ENCODE results near the gene ARHGAP15. TPM values are rescaled to one million over a fixed set of nuclear protein-coding genes. Genes with fewer than 3 reads are reported as not detected.

ARHGAP15 gene
- total and polyA plus RNA-seq, 8 donors = 0.69 to 5.2 (median 1.5) TPM

- DNase-seq (no peak), ATAC-seq (no peak), FAIRE-seq (no peak)
- no peaks in the 10 kb centered on the region for H3K27me3 ChIP-seq
- TF ChIP-seq, protein P1, sequence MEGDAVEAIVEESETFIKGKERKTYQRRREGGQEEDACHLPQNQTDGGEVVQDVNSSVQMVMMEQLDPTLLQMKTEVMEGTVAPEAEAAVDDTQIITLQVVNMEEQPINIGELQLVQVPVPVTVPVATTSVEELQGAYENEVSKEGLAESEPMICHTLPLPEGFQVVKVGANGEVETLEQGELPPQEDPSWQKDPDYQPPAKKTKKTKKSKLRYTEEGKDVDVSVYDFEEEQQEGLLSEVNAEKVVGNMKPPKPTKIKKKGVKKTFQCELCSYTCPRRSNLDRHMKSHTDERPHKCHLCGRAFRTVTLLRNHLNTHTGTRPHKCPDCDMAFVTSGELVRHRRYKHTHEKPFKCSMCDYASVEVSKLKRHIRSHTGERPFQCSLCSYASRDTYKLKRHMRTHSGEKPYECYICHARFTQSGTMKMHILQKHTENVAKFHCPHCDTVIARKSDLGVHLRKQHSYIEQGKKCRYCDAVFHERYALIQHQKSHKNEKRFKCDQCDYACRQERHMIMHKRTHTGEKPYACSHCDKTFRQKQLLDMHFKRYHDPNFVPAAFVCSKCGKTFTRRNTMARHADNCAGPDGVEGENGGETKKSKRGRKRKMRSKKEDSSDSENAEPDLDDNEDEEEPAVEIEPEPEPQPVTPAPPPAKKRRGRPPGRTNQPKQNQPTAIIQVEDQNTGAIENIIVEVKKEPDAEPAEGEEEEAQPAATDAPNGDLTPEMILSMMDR (IDR thresholded peaks at IDR 0.05) = no peak
- H3K9me3 ChIP-seq = no peaks in the 10 kb centered on the region
- H3K4me3 ChIP-seq = no peak overlapping the region
- no peaks in the 10 kb centered on the region for H3K4me1 ChIP-seq
- no peaks in the 10 kb centered on the region for H3K36me3 ChIP-seq
- no peak overlapping the region for H3K27ac ChIP-seq
- 82% methylated on average over 5 of the region's 5 CpGs for WGBS, 2 donors
- intact Hi-C loops (cut with DNase I) = no loop called here
These were observed 511.6 kb downstream of the ARHGAP15 start for GRCh38 chr2:143640826-143641225.

GRCh38 chr2:143645921-143646645 is 516.9 kb downstream of the ARHGAP15 start:
- FAIRE-seq (no peak), DNase-seq (no peak), ATAC-seq (no peak)
- no peaks in the 10 kb centered on the region for H3K9me3 ChIP-seq
- TF ChIP-seq, protein P1 (IDR thresholded peaks at IDR 0.05) = no peak
- no peaks in the 10 kb centered on the region for H3K36me3 ChIP-seq
- H3K4me3 ChIP-seq = no peak overlapping the region
- intact Hi-C loops (cut with DNase I) = no loop called here
- no peak overlapping the region for H3K27ac ChIP-seq
- H3K4me1 ChIP-seq = no peaks in the 10 kb centered on the region
- WGBS, 2 donors = 73 to 84% methylated on average over 5 of the region's 5 CpGs
- H3K27me3 ChIP-seq = no peaks in the 10 kb centered on the region

GRCh38 chr2:143649226-143649740 is 520.1 kb downstream of the ARHGAP15 start:
- 83 to 86% methylated on average over 4 of the region's 4 CpGs for WGBS, 2 donors
- ATAC-seq (no peak), FAIRE-seq (no peak), DNase-seq (no peak)
- intact Hi-C loops (cut with DNase I) = no loop called here
- Histone ChIP-seq H3K27me3 (no peaks in the 10 kb centered on the region), H3K27ac (no peak overlapping the region), H3K9me3 (no peaks in the 10 kb centered on the region), H3K36me3 (no peaks in the 10 kb centered on the region), H3K4me1 (no peaks in the 10 kb centered on the region), H3K4me3 (no peak overlapping the region)
- TF ChIP-seq, protein P1 (IDR thresholded peaks at IDR 0.05) = no peak

DNA sequence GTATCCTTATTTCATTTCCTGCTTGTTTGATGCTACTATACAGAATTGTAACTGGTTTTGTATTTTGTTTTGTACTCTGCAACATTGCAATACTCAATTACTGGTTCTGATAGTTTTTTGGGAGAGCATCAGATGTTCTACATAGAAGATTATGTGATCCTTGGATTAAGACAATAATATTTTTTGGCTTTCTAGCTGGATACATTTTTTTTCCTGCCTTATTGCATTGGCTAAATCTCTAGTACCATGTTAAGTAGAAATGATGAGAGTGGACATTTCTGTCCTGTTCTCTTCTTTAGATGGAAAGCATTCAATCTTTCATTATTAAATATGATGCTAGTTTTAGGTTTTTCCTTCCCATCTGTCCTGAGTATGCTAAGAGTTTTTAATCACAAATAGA is 523.5 kb downstream of the ARHGAP15 start:
- no peaks in the 10 kb centered on the region for H3K9me3 ChIP-seq
- H3K27ac ChIP-seq = no peak overlapping the region
- TF ChIP-seq, protein P1 (IDR thresholded peaks at IDR 0.05) = no peak
- no peaks in the 10 kb centered on the region for H3K4me1 ChIP-seq
- no peak overlapping the region for H3K4me3 ChIP-seq
- H3K27me3 ChIP-seq = no peaks in the 10 kb centered on the region
- FAIRE-seq = no peak
- no peaks in the 10 kb centered on the region for H3K36me3 ChIP-seq
- ATAC-seq = no peak
- DNase-seq = no peak
- intact Hi-C loops (cut with DNase I) = no loop called here

DNA sequence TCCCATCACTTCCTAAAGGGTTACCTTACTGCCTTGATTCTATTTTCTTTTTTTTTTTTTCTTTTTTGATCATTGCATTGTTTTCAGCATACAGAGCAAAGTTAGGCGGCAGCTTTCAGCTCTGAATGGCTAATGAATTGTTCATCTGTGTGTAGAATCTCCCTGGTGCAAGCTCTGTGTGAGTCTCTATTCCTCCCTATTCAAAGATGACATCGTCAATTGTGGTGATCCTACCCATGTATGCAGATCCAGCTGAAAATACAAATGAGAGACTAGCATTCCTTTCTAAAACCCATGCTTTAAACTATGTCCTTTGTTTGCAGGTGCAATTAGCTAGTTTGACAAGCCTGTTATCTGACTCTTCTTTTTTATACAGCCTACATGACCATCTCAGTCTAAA is 539.0 kb downstream of the ARHGAP15 start:
- DNase-seq (no peak), ATAC-seq (no peak), FAIRE-seq (no peak)
- Histone ChIP-seq H3K27me3 (no peaks in the 10 kb centered on the region), H3K4me3 (no peak overlapping the region), H3K36me3 (no peaks in the 10 kb centered on the region), H3K4me1 (no peaks in the 10 kb centered on the region), H3K27ac (no peak overlapping the region), H3K9me3 (no peaks in the 10 kb centered on the region)
- intact Hi-C loops (cut with DNase I) = no loop called here
- TF ChIP-seq, protein P1 (IDR thresholded peaks at IDR 0.05) = no peak
- 90 to 96% methylated on average over 2 of the region's 2 CpGs for WGBS, 2 donors
